ENCODE measurements around the gene DIS3L2.

DNA sequence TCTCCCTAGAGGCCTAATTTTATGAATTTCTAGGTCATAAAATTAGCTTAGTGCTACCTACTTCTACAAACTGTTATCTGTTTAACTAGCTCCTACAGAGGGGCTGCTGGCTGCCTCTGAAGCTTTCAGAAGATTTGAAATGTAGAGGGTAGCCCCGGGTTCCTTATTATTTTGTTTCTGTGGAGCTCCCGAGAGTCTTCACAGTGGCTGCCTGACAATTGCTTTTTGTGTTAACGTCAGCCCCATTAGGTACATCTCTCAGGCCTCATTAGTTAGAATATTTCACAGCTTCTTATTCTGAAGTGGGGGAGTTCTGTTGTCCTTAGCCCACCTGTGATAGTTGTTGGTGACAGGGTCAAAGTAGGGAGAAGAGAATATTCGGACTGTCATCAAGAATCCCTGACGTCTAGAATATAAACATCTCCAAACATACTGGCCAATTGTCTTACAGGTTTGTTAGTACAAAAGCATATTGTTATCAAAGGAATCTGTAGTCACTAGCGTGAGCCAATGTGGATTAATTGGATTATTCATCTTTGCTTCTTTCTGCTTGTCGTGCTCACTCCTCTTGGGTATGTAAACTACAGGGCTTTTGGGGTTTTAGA is 77.5 kb downstream of the DIS3L2 start:
- TF ChIP-seq EP300 (IDR thresholded peaks at IDR 0.05) = no peak
- no peak for TF ChIP-seq POLR2A (IDR thresholded peaks at IDR 0.05)
- TF ChIP-seq, protein P1, sequence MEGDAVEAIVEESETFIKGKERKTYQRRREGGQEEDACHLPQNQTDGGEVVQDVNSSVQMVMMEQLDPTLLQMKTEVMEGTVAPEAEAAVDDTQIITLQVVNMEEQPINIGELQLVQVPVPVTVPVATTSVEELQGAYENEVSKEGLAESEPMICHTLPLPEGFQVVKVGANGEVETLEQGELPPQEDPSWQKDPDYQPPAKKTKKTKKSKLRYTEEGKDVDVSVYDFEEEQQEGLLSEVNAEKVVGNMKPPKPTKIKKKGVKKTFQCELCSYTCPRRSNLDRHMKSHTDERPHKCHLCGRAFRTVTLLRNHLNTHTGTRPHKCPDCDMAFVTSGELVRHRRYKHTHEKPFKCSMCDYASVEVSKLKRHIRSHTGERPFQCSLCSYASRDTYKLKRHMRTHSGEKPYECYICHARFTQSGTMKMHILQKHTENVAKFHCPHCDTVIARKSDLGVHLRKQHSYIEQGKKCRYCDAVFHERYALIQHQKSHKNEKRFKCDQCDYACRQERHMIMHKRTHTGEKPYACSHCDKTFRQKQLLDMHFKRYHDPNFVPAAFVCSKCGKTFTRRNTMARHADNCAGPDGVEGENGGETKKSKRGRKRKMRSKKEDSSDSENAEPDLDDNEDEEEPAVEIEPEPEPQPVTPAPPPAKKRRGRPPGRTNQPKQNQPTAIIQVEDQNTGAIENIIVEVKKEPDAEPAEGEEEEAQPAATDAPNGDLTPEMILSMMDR (IDR thresholded peaks at IDR 0.05) = no peak
